ENCODE data around the gene FSTL3.
"Not testable (repeated sequence)": the region's sequence is repeated elsewhere in the genome, so short reads cannot be mapped to it uniquely, and the experiment has no call there.

FSTL3 gene

GRCh38 chr19:676339-677105 lies at the start of gene FSTL3:
Gene FSTL3, plus strand, starts transcription at chr19:676392. Its CDS starts 32 bp downstream, at chr19:676424.
- DNase-seq (ENCODE audit: low read depth, low spot score), result no peak

GRCh38 chr19:626566-626965 lies 49.6 kb upstream of the FSTL3 start:
- DNase-seq (ENCODE audit: low read depth, low spot score), result not testable (repeated sequence)

- peak; percentile 60 for DNase-seq (ENCODE audit: low read depth, low spot score)
These were observed 48.0 kb upstream of the FSTL3 start for GRCh38 chr19:628168-628567.

DNA sequence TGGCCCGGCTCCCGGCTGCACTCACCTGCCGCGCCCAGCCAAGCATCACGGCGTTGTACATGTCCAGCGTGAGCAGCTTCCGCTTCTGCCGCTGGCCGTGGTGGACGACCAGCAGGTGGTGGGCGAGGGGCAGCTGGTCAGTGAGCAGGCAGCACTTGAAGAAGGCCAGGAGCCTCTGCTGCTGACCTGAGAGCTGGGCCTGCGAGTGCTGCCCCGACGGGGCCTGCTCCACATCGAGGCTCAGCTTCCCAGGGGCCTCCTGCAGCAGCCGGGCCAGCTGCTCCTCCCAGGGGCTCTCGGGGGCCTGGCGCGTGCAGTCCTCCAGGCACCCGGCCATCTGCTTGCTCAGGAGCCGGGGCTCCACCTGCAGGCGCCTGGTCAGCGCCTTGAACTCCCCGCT lies 46.7 kb upstream of the FSTL3 start:
- DNase-seq (ENCODE audit: low read depth, low spot score), result not testable (repeated sequence)

GRCh38 chr19:629961-630714 lies 46.1 kb upstream of the FSTL3 start:
- no peak for DNase-seq (ENCODE audit: low read depth, low spot score)

DNA sequence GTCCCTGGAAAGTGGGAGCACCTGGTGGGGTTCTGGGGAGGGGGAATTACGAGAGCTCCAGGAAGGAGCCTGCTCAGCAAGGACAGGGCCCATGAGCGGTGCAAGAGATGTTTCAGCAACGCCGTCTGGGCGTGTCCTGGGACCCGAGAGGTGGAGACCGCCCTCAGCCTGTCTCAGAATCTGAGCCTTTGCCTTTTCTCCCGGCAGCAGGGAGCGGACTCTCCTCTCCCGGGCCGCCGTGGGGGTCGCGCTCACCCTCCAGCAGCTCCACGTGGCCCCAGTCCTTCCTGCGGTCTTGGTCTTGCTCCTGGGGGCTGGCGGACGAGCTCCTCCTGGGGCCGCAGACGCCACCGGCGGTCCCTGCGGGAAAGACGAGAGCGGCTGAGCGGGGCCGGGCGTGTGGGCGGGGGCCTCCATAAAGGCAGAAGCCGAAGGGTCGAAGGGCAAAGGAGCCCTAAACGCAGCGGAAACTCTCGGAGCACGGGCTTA lies 43.6 kb upstream of the FSTL3 start:
- DNase-seq (ENCODE audit: low read depth, low spot score), result peak; percentile 75

DNA sequence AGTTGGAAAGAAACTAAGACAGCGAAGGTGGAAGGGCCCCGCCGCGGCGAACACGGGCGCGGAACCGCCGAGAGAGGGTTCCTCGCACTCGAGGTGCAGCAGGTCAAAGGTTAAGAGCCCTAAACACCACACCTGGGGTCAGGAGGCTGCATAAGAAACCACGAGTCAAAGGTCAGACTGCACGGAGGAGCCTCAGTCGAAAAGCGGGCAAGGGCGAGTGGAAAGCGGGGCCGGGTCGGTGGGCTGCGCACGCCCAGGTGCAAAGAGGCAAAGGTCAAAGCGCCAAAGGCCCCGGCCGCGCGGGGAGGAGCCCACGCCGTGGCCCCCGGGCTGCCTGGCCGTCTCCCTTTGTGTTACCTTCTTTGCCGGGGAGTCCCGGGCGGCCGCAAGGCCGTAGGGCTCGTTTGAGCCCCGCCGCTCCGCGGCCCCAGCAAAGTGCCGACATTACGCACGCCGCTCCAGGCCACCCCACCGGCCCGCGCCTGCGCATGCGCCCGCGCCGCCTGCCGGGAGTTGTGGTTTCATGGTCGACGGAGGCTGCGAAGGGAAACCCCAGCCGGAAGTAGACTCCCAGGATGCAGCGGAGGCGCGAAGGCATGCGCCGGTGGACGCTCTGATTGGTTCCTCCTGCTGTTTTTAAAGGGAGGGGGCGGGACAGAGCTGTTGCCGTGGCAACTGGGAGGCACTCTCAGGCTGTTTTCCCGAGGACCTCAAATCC lies 43.0 kb upstream of the FSTL3 start, which contains the start of gene POLRMT:
POLRMT (minus strand) TSS at position 470 of the 718 bp plus-strand sequence; CDS start at position 445, 25 bp downstream.
- peak; percentile 99 for DNase-seq (ENCODE audit: low read depth, low spot score)

- DNase-seq (ENCODE audit: low read depth, low spot score), result no peak
These were observed 42.2 kb upstream of the FSTL3 start for GRCh38 chr19:633786-634639.

DNA sequence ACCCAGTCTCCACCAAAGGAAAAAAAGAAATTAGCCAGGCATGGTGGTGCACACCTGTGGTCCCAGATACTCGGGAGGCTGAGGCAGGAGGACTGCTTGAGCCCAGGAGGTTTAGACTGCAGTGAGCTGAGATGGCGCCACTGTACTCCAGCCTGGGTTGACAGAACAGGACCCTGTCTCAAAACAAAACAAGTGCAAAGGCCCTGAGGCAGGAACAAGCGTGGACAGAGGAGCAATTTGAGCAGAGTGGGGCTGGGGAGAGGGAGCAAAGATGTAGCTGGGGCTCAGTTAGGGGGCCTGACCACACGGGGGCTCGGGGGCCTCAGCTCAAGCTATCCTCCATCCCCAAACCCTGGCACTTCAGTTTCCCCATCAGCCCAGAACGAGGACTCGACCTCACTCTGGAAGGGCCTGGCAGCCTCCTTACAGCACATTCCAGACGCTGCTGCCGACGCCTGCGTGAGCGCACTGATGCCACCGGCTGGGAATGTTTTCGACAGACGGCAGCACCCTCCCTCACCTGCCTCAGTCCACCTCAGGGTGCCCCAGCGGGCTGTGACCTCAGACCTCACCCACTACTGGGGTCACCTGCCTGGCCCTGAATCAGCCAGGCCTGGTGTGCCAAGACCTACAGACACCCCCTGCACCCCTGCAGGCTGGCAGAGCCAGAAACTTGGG lies 41.1 kb upstream of the FSTL3 start:
- no peak for DNase-seq (ENCODE audit: low read depth, low spot score)

GRCh38 chr19:638906-639252 lies 37.3 kb upstream of the FSTL3 start:
- DNase-seq (ENCODE audit: low read depth, low spot score), result no peak

GRCh38 chr19:639253-640160 lies 36.7 kb upstream of the FSTL3 start, which contains the start of gene FGF22:
Gene FGF22, plus strand, starts transcription at chr19:639879. Its CDS starts 47 bp downstream, at chr19:639926.
- peak; percentile 63 for DNase-seq (ENCODE audit: low read depth, low spot score)

DNA sequence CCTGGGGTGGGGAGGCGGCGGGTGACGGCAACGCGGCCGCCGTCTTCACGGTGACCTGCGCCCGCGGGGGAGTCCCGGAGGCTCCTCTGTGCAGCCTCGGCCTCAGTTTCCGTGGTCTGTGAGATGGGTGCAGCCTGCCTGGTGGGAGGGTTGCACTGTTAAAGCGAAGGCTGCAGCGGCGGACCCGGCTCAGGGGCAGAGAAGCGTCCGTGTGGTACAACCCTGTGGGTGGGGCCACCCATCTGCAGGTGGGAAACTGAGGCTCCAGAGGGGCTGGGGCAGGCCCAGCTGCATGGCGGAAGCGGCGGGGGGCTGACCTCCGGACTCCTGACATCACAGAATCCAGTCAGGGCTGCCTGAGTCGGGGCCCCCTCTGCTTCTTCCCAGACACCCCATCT lies 36.0 kb upstream of the FSTL3 start:
- DNase-seq (ENCODE audit: low read depth, low spot score), result no peak

DNA sequence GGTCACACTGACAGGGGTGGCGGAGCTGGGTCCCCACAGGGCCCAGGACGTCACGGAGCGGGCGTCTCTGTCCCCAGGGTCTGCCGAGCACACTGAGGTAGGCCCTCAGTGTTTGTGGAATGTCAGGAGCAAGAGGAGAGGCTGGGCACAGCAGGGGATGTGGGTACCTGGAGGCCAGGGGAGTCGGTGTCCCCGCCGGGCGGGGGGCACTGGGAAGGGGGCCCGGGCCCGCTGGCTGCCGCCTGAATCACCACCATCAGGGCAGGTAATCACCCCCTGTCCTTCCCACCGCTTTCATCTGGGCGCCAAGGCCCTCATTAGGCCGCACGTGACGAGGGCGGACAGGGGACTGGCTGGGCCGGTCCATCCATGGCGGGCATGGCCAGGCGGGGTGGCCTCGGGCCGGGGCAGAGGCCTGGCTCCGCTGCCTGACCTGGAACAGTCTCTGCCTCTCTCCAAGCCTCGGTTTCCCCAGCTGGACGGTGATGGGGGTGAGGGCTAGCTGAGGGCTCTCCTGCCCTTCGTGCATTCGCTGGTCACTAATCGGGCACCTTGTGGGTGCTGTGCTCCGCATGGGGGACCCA lies 35.5 kb upstream of the FSTL3 start:
- no peak for DNase-seq (ENCODE audit: low read depth, low spot score)

- no peak for DNase-seq (ENCODE audit: low read depth, low spot score)
These were observed 34.5 kb upstream of the FSTL3 start for GRCh38 chr19:641702-642101.

GRCh38 chr19:642767-643727 lies 33.1 kb upstream of the FSTL3 start:
- no peak for DNase-seq (ENCODE audit: low read depth, low spot score)

- no peak for DNase-seq (ENCODE audit: low read depth, low spot score)
These were observed 32.5 kb upstream of the FSTL3 start for GRCh38 chr19:643736-644135.

DNA sequence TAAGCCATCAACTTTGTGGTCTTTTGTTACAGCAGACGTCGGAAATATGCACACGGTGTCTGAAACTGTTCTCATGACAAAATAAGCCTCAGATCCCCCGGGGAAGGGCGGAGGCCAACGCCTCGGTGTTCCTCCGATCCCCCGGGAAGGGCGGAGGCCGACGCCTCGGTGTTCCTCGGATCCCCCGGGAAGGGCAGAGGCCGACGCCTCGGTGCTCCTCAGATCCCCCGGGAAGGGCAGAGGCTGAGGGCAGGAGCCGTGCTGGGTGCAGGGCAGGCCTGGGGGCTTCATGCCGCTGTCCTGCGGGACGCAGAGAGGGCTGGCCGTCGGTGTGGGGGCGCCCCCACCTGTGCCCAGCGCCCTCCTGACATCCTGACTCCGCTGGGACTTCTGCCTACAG lies 31.8 kb upstream of the FSTL3 start:
- DNase-seq (ENCODE audit: low read depth, low spot score), result no peak

- no peak for DNase-seq (ENCODE audit: low read depth, low spot score)
These were observed 31.4 kb upstream of the FSTL3 start for GRCh38 chr19:644789-645188.
